Left forelimb (tissue), 1 donor: Measurements from ENCODE around the gene CCR5AS.

Source experiments
- DNase-seq: peaks from one replicate; pipeline ENCODE4 v3.0.0-alpha.2; 2018; ENCODE audit warnings: low spot score

Gene CCR5AS

DNA sequence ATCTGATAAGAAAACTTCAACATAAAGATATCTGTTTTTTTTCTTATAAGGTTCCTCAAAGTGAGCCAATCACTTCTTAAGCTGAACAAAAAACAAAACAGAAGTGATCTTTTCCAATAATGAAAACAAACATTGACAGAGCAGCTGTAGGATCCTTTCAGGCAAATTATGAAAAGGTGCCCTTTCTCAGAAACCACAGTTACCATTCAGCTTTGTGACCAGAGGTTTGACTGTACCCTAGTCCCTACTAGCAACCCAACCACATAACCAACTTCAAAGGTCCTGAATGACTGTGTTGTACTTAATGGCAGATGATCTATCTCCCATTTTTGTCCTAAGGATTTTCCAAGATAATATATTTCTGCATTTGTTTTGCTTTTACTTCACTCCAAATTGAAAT is 92.3 kb downstream of the CCR5AS start:
- DNase-seq: no peak
